OCI-LY1 (cell line): ENCODE results near the gene PRELP.

Experiments used
- EZH2 ChIP-seq: fragments of 200-600 bp; sonication (generic), shearing (Covaris generic); IDR thresholded peaks from 2 replicates; pipeline ENCODE4 v1.8.0; 2017; ENCODE audit warnings: borderline replicate concordance, mixed run types, mild to moderate bottlenecking, antibody characterized with exemption, low read length, moderate library complexity, mixed read lengths
- TF ChIP-seq, protein P1 (sequence below): fragments of 200-600 bp; sonication (generic), shearing (Covaris generic); IDR thresholded peaks from 2 replicates; pipeline ENCODE4 v1.5.1; 2017; ENCODE audit warnings: mild to moderate bottlenecking, antibody characterized with exemption, low read length, moderate library complexity, mixed read lengths

DNA sequence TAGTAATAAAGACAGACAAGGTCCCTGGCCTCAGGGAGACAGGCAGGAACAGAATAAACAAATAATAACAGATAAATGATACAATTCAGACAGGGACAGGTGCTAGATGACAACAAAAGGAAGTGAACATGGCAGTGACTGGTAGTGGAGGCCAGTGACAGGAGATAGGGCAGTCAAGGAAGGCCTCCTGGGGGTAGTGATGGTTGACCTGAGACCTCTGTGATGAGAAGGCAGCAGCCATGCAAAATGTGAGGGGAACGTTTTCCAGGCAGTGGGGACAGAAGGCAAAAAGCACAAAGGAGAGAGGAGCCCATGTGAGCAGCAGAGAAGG lies 36.9 kb downstream of the PRELP start:
- TF ChIP-seq, protein P1, sequence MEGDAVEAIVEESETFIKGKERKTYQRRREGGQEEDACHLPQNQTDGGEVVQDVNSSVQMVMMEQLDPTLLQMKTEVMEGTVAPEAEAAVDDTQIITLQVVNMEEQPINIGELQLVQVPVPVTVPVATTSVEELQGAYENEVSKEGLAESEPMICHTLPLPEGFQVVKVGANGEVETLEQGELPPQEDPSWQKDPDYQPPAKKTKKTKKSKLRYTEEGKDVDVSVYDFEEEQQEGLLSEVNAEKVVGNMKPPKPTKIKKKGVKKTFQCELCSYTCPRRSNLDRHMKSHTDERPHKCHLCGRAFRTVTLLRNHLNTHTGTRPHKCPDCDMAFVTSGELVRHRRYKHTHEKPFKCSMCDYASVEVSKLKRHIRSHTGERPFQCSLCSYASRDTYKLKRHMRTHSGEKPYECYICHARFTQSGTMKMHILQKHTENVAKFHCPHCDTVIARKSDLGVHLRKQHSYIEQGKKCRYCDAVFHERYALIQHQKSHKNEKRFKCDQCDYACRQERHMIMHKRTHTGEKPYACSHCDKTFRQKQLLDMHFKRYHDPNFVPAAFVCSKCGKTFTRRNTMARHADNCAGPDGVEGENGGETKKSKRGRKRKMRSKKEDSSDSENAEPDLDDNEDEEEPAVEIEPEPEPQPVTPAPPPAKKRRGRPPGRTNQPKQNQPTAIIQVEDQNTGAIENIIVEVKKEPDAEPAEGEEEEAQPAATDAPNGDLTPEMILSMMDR: no peak
- no peak for TF ChIP-seq EZH2
